Right renal cortex interstitium (tissue), 3 donors: Measurements from ENCODE around the gene ENTPD8. TPM values are rescaled to one million over a fixed set of nuclear protein-coding genes. Genes with fewer than 3 reads are reported as not detected.
"Not testable (repeated sequence)": the region's sequence is repeated elsewhere in the genome, so short reads cannot be mapped to it uniquely, and the experiment has no call there.

ENCODE experiments used
- DNase-seq, 3 donors: peaks; one replicate each; pipeline ENCODE4 v3.0.0-alpha.2; 2013; ENCODE audit warnings: low read depth in 3 of 3, low spot score in 2 of 3
- polyA plus RNA-seq, 3 donors: library from polyadenylated mRNA; unstranded; fragments of 120-200 nt; gene quantifications; one replicate each; pipeline ENCODE4 v1.2.1, GENCODE V29; 2013; ENCODE audit not compliant: insufficient read length in 3 of 3

Gene ENTPD8
- polyA plus RNA-seq, 3 donors: 0.19 to 0.34 (median 0.25) TPM

DNA sequence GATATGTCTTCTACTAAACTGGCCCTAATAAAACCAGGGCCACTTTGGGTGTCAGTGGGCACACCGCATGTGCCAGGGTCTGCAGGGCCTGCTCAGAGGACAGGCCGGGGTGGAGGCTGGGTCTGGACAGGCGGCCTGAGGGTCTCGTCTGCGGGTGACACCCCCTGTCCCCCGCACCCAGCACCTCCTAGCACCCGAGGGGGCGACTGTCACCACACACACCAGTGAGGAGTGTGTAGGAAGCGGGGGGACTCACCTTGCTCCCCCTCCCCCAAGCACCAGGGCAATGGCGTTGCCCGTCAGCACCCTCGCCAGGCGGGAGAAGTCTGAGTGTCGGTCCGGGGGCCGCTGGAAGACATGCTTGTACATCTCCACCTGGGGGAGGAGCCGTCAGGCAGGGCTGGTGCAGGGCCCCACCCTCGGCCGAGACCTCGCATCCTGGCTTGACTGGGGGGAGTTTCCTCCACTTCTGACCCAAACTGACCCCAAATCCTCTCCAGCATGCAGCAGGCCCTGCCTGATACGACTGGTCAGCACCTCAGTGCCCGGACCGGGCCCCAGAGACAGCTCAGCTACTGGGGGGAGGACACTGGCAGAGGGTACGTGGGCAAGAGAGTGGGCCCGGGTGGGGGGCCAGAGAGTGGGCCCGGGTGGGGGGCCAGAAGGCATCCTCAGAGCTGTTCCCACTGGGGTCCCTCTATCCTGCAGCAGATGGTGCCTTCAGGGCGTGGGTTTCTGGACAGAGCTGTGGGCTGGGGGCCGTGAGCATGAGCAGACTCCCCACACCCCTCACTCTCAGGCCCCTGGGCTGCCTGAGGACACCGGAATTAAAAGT lies 36.8 kb upstream of the ENTPD8 start:
- no peak for DNase-seq

DNA sequence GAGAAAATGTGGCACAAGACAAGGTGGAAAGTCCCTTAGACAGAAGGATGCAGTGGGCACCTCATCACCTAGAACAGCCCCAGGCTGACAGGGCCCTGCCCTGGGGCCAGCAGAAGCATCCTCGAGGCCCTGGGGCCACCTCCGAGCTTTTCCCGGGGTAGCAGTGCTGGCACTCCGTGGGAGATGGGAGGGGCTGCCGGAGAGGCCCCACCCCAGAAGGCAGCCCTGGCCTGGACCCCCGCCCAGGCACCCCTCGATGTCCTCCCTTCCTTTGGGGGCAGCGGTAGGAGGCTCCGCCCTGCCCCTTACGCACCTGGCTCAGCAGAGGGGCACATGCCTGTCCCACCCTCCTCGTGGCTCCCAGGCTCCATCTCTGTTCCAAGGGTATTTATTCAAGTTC lies 35.7 kb upstream of the ENTPD8 start:
- DNase-seq: no peak

DNA sequence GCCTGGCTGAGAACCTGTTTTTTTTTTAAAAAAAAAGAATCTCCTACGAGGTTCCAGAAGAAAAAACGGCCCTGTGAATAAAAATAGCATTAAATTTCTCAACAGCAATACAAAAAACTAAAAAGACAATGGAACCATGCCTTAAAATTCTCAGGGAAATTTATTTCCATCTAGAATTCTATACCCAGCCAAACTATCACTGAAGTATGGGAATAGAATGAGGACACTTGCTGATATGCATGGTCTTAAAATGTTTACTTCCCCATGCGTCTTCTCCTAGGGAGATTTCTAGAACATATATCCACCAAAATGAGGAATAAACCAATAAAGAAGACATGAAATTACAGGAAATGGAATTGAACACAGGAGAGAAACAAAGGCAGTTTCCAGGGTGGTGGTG lies 34.5 kb upstream of the ENTPD8 start:
- no peak for DNase-seq

DNA sequence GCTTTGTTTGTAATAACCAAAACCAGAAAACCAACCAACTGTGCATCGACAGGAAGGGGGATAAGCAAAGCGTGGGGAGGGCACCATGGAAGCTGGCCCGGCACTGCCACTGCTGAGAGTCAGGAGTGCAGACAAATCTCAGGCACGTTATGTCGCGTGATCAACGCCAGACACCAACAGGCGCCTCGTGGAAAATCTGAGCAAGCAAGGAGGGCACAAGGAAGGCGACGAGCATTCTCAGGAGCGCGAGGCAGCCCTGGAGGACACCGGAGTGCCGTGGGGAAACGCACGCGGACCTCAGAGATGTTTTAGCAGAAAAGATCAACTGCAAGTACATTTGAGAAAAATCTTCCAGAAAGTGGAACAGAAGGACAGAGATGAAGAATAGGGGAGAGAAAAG lies 33.1 kb upstream of the ENTPD8 start:
- no peak for DNase-seq

DNA sequence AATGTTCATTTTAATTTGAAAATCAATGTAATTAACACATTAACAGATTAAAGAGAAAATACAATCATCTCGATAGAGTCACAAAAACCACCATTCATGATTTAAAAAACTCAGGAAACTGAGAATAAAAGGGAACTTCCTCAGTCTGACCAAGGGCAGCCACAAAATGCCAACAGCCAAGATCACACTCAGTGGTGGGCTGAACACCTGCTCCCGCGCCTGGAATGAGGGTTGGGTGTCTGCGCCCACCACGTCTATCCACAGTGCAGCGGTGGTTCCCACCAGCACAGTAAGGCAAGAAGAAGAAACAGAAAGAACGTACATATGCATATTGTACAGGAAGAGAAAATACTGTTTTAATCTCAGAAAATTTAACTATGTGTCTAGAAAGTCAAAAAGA lies 29.6 kb upstream of the ENTPD8 start:
- no peak for DNase-seq

DNA sequence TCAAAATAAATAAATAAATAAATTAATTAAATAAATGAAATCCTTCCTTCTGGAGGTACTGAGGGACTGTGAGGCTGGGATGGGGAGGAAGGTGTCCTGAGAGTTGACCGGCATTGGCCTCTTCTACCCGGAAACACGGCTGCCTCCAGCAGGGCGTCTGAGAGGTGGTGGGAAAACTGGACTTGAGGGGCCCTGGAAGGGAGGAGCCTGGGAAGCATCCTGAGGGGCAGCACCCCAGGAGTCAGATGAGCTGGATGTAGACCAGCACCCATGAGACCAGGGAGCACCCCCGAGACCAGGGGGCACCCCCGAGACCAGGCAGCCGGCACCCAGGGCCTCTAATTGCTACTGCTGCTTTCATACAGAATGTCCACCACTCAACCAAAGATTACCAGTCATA lies 26.7 kb upstream of the ENTPD8 start:
- DNase-seq: no peak

DNA sequence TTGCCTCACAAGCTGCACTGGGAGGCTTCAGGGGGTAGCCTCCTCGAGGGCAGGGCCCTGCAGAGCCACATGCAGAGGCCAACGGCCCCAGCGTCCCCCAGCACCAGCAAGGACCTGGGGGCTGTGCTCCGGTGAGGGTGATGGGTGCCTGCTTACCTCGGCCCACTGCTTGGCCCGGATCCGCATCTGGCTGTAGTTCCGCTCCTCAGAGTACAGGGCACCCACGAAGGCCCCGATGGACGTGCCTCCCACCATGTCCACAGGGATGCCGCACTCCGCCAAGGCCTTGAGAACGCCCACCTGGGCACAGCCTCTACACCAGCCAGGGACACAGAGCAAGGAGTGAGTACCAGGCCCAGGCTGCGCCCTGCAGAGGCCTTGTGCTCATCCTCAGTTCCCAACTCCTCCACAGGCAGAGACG lies 26.0 kb upstream of the ENTPD8 start:
- no peak for DNase-seq

DNA sequence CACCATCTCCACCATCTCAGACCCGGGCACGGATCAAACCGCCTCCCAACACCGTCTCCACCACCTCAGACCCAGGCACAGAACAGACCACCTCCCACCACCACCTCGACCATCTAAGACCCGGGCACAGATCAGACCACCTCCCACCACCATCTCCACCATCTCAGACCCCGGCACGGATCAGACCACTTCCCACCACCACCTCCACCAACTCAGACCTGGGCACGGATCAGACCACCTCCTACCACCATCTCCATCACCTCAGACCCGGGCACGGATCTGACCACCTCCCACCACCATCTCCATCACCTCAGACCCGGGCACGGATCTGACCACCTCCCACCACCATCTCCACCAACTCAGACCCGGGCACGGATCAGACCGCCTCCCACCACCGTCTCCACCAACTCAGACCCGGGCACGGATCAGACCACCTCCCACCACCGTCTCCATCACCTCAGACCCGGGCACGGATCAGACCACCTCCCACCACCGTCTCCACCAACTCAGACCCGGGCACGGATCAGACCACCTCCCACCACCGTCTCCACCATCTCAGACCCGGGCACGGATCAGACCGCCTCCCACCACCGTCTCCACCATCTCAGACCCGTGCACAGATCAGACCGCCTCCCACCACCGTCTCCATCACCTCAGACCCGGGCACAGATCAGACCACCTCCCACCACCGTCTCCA lies 25.4 kb upstream of the ENTPD8 start:
- DNase-seq: not testable (repeated sequence)

DNA sequence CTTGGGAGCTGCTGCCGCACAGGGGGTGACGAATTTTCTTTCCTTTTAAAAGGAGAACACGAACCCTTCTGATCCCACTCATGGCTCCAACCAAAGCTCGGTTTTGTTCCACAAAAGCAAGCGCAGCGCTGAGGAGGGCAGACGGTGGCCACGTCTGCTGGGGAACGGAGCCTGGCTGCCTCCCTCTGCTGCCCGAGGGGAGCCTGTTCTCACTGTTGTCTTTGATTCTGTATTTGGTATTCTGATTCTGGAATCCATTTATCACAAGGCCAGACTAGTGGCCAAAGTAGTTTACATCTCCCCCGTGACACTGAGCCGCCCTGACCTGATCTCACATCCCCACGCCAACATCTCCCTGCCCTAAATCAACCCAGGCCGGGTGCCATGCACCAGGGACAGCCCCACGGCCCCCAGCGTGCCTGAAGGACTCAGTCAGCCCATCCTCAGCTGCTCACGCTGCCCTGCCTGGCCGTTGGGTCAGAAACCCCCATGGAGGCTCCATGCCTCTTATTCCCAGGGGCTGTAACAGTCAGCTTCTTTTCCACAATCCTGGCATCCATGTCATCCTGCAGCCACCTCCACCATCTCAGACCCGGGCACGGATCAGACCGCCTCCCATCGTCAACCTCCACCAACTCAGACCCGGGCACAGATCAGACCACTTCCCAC lies 24.7 kb upstream of the ENTPD8 start:
- DNase-seq: no peak

DNA sequence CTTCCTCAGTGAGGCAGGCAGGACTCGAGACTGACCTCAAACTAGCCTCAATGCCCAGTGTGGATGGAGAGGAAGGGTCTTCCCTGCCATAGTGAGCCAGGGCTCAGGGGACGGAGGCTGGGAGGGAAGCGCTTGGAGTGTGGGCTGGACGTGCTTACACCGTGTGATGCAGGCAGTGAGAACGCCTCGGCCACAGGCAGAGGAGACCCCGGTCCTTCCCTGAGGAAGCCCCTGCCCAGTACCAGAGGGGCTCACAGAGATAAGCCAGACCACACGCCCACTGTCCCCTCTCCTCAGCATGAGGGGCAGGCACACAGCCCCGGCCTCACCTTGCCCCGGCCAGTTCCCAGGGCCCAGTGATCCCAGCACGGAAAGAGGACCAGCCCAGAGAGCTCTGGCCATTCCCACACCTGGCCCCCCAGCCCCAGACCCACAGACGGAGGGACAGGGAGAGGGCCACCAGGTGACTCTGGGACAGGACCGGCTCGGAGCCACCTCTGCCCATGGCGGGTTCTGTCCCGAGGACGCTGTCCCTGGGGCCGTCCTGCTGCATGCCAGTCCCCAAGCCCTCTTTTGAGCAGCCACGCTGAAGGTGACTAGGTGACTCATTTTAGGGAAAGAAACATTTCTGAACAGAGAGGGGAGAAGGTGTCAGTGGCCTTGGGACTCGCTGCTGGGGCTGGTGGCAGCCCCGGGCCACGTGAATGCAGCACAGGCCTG lies 24.0 kb upstream of the ENTPD8 start:
- DNase-seq: no peak

DNA sequence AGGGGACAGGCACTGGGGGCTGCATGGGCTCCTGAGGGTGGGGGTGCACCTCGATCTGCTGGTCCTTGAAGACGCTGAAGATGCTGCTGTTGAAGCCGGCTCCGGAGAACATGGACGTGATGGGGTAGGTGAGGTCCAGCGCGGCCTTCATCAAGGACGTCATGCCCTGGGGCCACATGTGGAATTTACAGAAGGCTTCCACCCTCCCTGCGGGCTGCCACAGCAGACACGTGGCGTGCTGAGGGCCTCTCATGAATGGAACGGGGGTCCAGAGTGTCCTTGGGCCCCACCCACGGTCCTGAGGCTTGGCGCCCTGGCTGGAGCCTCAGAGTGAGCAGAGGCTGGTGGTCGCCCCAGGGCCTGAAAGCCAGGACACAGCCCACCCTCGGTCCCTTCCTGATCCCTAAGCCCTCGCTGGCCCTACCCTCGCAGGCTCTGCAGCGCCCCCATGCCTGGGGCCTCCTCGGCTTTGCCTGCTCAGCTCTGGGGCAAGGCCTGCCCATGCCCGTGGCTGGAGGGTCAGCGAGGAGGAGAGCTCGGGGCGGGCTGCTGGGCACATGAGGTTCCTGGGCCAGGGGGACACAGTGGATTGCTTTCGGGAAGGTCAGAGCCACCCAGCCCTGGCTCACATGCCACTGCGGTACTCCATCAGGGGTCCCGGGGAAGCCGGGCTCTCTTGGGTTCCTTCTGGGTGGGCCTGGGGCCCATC lies 23.3 kb upstream of the ENTPD8 start:
- no peak for DNase-seq

DNA sequence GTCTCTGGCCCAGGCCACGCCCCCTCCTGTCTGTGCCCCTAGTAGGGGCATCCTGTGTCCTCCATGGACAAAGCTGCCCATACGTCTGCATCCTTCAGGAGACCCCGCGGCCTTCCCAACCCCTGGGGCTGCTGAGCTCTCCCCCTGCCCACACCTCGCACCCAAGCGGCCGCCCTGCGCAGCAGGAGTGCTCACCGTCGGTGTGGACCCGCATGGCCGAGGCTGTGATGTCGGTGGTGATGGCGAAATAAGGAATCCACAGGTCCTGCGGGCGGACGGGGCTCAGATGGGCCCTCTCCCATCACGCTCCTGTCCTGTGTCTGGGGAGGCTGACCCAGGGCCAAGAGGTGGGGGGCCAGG lies 22.8 kb upstream of the ENTPD8 start:
- DNase-seq: no peak

DNA sequence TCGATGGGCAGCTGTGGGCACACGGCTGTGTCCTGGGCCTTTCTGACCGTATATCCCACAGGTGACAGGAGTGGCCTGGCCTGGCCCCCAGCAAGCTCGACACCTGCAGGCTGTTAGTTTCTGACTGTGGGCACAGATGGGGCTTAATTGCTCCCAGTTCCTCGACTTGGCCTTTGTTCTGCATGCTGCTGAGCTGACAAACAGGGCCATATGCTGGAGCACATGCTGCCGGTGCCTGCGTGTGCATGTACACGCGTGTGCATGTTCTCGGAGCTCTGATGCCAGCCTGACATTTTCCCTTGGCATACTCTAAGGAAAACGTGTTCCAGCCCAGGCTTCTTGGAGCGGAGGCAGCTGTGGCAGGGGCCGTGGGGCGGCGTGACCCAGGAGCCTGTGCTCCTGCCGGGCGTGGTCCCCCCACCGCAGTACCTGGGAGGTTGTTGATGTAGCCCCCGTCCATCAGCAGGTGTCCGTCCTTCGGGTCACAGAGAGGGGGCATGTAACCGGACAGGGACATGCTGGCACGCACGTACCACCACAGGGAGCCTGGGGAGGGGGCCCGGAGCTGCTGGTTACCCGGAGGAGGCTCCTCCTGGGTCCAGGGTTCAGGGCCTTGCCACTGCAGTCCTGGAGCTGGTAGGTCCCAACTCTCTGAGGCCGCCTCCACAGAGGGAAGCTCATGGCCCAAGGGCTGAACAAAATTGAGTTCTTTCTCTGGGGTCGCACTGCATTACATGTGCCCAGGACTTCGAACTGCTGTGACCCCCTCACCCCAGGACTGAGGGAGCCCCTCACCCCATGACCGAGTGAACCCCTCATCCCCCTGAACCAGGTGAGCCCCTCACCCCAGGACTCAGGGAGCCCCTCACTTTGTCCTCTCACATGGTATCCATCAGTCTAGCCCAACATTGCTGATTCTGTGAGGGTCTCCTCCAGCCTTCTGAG lies 22.1 kb upstream of the ENTPD8 start:
- no peak for DNase-seq

DNA sequence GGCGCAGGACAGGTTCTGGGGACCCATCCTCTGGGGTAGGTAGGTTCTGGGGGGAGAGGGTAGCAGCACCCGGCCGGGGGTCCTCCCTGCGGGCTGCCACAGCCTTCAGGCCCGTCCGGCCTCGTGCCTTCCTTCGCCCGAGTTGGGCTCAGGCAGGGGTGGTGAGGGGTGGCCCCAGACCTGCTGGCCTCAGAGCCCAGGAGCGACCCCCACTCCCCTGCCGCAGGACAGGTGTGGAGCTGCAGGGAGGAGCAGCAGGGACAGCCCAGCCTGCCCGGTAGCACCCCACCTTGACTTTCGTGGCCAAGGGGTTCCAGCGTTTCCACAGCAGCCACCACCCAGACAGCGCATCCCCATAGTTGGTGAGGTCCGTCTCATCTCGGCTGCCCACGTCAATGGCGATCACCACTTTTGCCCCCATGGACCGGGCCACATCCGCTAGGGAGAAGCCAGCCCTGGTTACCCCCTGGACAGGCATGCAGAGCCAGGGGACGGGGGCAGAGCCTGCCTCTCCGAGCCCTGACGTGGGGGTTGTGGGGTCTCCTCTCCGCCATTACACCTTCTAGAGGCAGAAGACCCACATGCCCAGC lies 21.3 kb upstream of the ENTPD8 start:
- no peak for DNase-seq

DNA sequence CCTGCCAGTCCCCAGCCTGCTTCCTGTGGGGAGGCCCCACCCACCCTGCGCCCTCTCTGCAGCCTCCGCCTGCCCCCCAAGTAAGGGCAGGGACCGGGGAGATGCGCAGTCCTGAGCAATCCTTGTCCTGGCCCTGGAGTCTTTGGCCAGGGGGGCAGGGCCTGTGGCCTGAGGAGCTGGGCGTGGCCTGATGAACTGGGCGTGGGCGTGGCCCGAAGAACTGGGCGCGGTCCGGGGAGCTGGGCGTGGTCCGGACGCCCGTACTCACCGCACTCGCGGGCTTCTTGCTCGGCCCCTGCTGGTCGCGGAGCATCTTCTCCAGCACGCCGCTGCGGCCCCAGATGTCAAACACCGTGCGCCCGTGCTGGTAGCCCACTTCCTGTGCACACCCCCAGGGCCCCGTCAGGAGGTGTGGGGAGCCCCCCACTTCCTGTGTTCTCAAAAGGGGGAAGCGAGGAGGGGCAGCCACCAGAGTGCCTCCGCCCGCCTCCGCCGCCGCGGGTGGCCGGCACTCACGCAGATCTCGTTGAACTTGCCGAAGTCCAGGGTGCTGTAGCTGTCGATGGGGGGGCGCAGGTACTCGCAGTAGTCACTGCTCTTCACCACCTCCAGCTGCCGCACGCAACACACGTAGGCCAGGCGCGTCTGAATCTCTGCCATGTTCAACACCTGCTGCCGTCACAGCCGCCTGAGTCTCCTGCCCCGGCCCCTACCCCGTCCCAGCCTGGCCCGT lies 20.7 kb upstream of the ENTPD8 start:
- DNase-seq: no peak

DNA sequence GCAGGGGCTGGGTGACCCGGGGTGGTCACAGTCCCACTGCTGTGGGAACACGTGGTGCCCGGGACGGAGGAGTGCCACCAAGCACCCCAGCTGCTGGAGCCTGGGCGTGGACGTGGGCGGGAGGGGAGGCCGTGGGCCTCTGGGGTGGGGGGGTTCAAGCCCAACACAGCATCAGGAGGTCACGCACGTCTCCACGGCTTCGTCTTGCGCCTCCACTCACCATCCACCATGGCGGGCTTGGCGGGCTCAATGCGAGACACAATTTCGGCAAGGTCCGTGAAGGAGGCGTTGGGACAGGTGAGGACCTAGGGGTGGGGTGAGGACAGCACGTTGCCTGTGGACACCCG lies 20.1 kb upstream of the ENTPD8 start:
- no peak for DNase-seq

DNA sequence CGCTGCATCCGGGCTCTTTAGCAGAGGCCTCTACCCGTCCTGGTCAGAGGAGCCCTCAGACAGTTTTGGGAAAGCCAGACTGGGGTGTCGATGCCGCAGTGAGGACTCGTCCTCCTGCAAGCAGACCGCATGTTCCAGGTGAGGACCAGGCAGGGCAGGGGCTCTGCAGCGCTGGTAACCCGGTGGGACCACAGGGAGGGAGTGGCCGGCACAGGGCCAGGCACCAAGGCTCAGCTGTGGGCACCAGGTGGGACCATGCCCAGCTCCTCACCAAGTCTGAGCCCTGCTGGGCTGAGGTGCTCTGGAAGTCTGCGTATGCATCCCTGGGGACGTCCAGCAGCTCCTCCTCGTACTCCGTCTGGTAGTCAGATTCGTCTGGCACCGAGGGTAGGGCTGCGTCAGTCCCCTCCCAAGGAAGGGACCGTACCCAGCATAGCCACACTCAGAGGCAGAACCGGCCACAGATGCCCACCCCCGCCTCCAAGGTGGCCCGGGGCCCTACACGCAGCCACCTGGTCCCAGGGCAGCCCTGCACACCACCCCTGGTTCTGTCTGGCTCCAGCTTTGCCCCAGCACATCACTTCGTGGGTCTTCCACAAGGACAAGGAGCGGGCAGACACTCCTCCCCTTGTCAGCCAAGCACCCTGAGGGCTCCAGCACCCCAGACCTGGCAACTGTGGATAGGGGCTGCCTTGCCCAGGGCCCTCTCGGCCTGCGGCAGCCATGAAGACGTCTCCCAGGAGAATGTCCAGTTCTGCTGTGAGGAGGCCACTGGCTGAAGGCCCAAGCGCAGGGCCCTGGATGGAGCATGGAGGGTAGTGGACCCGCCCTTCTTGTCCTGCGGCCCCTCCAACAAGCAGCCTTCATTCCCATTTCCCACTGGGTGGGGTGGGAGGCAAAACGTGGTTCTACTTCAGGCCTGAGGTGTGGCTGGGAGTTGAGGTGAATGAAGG lies 19.5 kb upstream of the ENTPD8 start:
- DNase-seq: no peak
